Liver (tissue), 9 donors: ENCODE measurements around the gene GALNTL6. TPM values are rescaled to one million over a fixed set of nuclear protein-coding genes. Genes with fewer than 3 reads are reported as not detected.

Experiments
- DNase-seq: peaks from one replicate; pipeline ENCODE4 v3.0.0-alpha.2; 2017; ENCODE audit warnings: low spot score
- H3K27ac ChIP-seq, 2 donors: one replicate each; pipeline ENCODE4 v1.7.0; 2013; ENCODE audit warnings: inconsistent platforms in 2 of 2, low read length in 2 of 2, control low read depth in 1 of 2, low read depth in 1 of 2, mild to moderate bottlenecking in 1 of 2
- H3K27me3 ChIP-seq, 4 donors: one replicate each; pipeline versions ENCODE4 v1.6.1 to v1.7.0; 2013; ENCODE audit warnings: low read length in 3 of 4, inconsistent platforms in 1 of 4, mild to moderate bottlenecking in 1 of 4, moderate library complexity in 1 of 4; ENCODE audit not compliant: control insufficient read depth in 4 of 4, insufficient read depth in 4 of 4
- H3K36me3 ChIP-seq, 4 donors: one replicate each; pipeline versions ENCODE4 v1.6.1 to v1.7.0; 2013; ENCODE audit warnings: low read length in 3 of 4, mild to moderate bottlenecking in 3 of 4, low read depth in 1 of 4, moderate library complexity in 1 of 4; ENCODE audit not compliant: control insufficient read depth in 4 of 4, insufficient read depth in 3 of 4
- H3K4me1 ChIP-seq, 4 donors: one replicate each; pipeline versions ENCODE4 v1.6.1 to v1.7.0; 2013; ENCODE audit warnings: low read length in 3 of 4, mild to moderate bottlenecking in 3 of 4, moderate library complexity in 1 of 4; ENCODE audit not compliant: control insufficient read depth in 4 of 4, insufficient read depth in 4 of 4
- H3K4me3 ChIP-seq, 3 donors: one replicate each; pipeline versions ENCODE4 v1.6.1 to v1.7.0; 2013; ENCODE audit warnings: low read length in 3 of 3, control low read depth in 1 of 3, low read depth in 1 of 3, mild to moderate bottlenecking in 1 of 3
- H3K9ac ChIP-seq, 2 donors: one replicate each; pipeline ENCODE4 v1.7.0; 2013; ENCODE audit warnings: low read length in 2 of 2, mild to moderate bottlenecking in 2 of 2, moderate library complexity in 2 of 2, control low read depth in 1 of 2, low read depth in 1 of 2
- H3K9me3 ChIP-seq, 4 donors: one replicate each; pipeline versions ENCODE4 v1.6.1 to v1.7.0; 2013; ENCODE audit warnings: low read length in 3 of 4; ENCODE audit not compliant: control insufficient read depth in 4 of 4
- EGR1 ChIP-seq, 2 donors: IDR thresholded peaks; 2 replicates each; pipeline ENCODE4 v1.6.1; 2016 to 2018; ENCODE audit warnings: antibody characterized with exemption in 2 of 2, low read depth in 2 of 2
- FOXA1 ChIP-seq: IDR thresholded peaks from 2 replicates; pipeline ENCODE4 v1.6.1; 2016; ENCODE audit warnings: antibody characterized with exemption
- FOXA2 ChIP-seq: IDR thresholded peaks from 2 replicates; pipeline ENCODE4 v1.6.1; 2016; ENCODE audit warnings: antibody characterized with exemption
- GABPA ChIP-seq, 2 donors: IDR thresholded peaks in 1 of 2; conservative IDR thresholded peaks in 1 of 2; 2 replicates each; pipeline ENCODE4 v1.6.1; 2016; ENCODE audit warnings: antibody characterized with exemption in 2 of 2, mild to moderate bottlenecking in 1 of 2, moderate library complexity in 1 of 2
- HNF4A ChIP-seq, 2 donors: conservative IDR thresholded peaks; 2 replicates each; pipeline ENCODE4 v1.6.1; 2016; ENCODE audit warnings: antibody characterized with exemption in 2 of 2, mild to moderate bottlenecking in 2 of 2
- HNF4G ChIP-seq: IDR thresholded peaks from 2 replicates; pipeline ENCODE4 v1.6.1; 2016; ENCODE audit warnings: antibody characterized with exemption
- JUND ChIP-seq, 2 donors: IDR thresholded peaks; 2 replicates each; pipeline ENCODE4 v1.6.1; 2016; ENCODE audit warnings: antibody characterized with exemption in 2 of 2
- NR2F2 ChIP-seq: IDR thresholded peaks from 2 replicates; pipeline ENCODE4 v1.6.1; 2016; ENCODE audit warnings: antibody characterized with exemption
- RAD21 ChIP-seq, 2 donors: IDR thresholded peaks; 2 replicates each; pipeline ENCODE4 v1.6.1; 2016; ENCODE audit warnings: antibody characterized with exemption in 2 of 2, mild to moderate bottlenecking in 2 of 2
- RXRA ChIP-seq, 2 donors: IDR thresholded peaks; 2 replicates each; pipeline ENCODE4 v1.6.1; 2017 to 2018; ENCODE audit warnings: antibody characterized with exemption in 2 of 2, mild to moderate bottlenecking in 1 of 2
- SP1 ChIP-seq: IDR thresholded peaks from 2 replicates; pipeline ENCODE4 v1.6.1; 2018; ENCODE audit warnings: antibody characterized with exemption, mild to moderate bottlenecking
- TAF1 ChIP-seq: conservative IDR thresholded peaks from 2 replicates; pipeline ENCODE4 v1.6.1; 2016; ENCODE audit warnings: antibody characterized with exemption, mild to moderate bottlenecking
- YY1 ChIP-seq: IDR thresholded peaks from 2 replicates; pipeline ENCODE4 v1.6.1; 2016; ENCODE audit warnings: antibody characterized with exemption, mild to moderate bottlenecking
- WGBS: extraction: QIAGEN DNeasy Blood & Tissue Kit; methylation state at CpG from one replicate; pipeline ENCODE4 v1.1.7; 2013; 5-methylcytosine and 5-hydroxymethylcytosine counted together
- polyA plus RNA-seq, 2 donors: library from polyadenylated mRNA; stranded (reverse) in 1 of 2; unstranded in 1 of 2; fragments of 200-250 nt in 1 of 2; fragments of >200 nt in 1 of 2; fragmentation: Nextera tagmentation in 1 of 2; extraction: Ambion mirVana in 1 of 2; gene quantifications; one replicate each; pipeline versions ENCODE4 v1.2.1 to v1.2.3, GENCODE V29; 2013 to 2015
- total RNA-seq, 2 donors: library from RNA; depleted of rRNA; stranded (reverse); fragments of >200 nt; gene quantifications; one replicate each; pipeline ENCODE4 v1.2.3, GENCODE V29; 2014
- TF ChIP-seq, protein P1 (sequence below): IDR thresholded peaks from 2 replicates; pipeline ENCODE4 v1.6.1; 2016; ENCODE audit warnings: antibody characterized with exemption
- TF ChIP-seq, protein P2 (sequence below): IDR thresholded peaks from 2 replicates; pipeline ENCODE4 v1.6.1; 2016; ENCODE audit warnings: antibody characterized with exemption, mild to moderate bottlenecking
- TF ChIP-seq, protein P3 (sequence below): IDR thresholded peaks from 2 replicates; pipeline ENCODE4 v1.6.1; 2016; ENCODE audit warnings: antibody characterized with exemption
- TF ChIP-seq, protein P4 (sequence below): fragments of 150-350 bp; IDR thresholded peaks from 2 replicates; pipeline ENCODE4 v1.5.1; 2017; ENCODE audit warnings: improper control_type of control experiment, low read depth, low read length; ENCODE audit not compliant: missing input control
- TF ChIP-seq, protein P5 (sequence below): IDR thresholded peaks from 2 replicates; pipeline ENCODE4 v1.6.1; 2016; ENCODE audit warnings: antibody characterized with exemption
- donor health status: healthy.
- donor health status: healthy.
- donor health status: healthy.
- donor health status: healthy.
- donor health status: healthy.

GALNTL6 gene
- total and polyA plus RNA-seq, 4 donors, result 0.06 to 0.08 TPM; not detected in 2

DNA sequence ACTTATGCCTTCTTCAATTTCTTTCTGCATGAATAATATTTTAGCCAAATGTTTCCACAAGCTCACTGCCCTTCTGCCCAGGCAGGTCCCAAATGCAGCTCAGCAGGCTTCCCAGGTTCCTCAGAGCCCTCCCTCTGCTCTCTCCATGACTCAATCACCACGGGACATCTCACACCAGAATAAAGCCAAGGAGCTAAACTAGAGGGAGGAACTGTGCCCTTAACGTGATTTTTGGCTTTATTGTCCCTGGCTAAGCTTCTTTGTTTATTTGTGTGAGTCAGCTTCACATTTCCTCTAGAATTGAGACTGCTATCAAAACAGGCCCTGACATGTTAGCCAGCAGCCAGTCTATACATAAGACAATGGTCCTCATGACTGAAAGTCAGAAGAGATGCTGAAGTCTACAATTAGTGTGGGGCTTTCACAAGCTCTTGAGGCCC is 1169.0 kb downstream of the GALNTL6 start:
- TF ChIP-seq JUND (IDR thresholded peaks at IDR 0.05) (peak in 1 of 2 donors; percentile 12), FOXA1 (no peak), FOXA2 (peak; percentile 30), HNF4A (conservative IDR thresholded peaks at IDR 0.05) (peak in 1 of 2 donors; percentile 20), YY1 (peak; percentile 39), EGR1 (IDR thresholded peaks at IDR 0.05; ENCODE audit: low read depth in 2 of 2) (no peak), RXRA (IDR thresholded peaks at IDR 0.05) (peak in 1 of 2 donors; percentile 11)
- TF ChIP-seq, protein P1, sequence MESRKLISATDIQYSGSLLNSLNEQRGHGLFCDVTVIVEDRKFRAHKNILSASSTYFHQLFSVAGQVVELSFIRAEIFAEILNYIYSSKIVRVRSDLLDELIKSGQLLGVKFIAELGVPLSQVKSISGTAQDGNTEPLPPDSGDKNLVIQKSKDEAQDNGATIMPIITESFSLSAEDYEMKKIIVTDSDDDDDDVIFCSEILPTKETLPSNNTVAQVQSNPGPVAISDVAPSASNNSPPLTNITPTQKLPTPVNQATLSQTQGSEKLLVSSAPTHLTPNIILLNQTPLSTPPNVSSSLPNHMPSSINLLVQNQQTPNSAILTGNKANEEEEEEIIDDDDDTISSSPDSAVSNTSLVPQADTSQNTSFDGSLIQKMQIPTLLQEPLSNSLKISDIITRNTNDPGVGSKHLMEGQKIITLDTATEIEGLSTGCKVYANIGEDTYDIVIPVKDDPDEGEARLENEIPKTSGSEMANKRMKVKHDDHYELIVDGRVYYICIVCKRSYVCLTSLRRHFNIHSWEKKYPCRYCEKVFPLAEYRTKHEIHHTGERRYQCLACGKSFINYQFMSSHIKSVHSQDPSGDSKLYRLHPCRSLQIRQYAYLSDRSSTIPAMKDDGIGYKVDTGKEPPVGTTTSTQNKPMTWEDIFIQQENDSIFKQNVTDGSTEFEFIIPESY, result no peak
- H3K27me3 ChIP-seq, result no peaks in the 10 kb centered on the region
- 28% methylated on average over 2 of the region's 2 CpGs for WGBS

DNA sequence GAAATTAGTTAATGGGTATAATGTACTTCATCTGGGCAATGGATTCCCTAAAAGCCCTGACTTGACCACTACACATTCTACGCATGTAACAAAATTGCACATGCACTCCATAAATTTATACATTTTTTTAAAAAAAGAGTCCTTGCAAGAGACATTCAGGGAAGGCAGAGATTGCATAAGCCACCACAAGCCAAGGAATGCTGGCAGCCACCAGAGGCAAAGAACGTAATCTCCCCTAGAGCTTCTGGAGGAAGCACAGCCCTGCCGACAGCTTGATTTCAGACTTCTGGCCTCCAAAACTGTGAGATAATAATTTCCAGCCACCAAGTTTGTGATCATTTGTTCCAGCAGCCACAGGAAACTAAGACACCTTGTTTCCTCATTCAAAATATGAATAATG is 1169.8 kb downstream of the GALNTL6 start:
- H3K4me3 ChIP-seq, result no peak overlapping the region
- H3K9ac ChIP-seq, result no peak overlapping the region
- TF ChIP-seq FOXA2, result no peak
- TF ChIP-seq HNF4G, result no peak
- TF ChIP-seq, protein P2, sequence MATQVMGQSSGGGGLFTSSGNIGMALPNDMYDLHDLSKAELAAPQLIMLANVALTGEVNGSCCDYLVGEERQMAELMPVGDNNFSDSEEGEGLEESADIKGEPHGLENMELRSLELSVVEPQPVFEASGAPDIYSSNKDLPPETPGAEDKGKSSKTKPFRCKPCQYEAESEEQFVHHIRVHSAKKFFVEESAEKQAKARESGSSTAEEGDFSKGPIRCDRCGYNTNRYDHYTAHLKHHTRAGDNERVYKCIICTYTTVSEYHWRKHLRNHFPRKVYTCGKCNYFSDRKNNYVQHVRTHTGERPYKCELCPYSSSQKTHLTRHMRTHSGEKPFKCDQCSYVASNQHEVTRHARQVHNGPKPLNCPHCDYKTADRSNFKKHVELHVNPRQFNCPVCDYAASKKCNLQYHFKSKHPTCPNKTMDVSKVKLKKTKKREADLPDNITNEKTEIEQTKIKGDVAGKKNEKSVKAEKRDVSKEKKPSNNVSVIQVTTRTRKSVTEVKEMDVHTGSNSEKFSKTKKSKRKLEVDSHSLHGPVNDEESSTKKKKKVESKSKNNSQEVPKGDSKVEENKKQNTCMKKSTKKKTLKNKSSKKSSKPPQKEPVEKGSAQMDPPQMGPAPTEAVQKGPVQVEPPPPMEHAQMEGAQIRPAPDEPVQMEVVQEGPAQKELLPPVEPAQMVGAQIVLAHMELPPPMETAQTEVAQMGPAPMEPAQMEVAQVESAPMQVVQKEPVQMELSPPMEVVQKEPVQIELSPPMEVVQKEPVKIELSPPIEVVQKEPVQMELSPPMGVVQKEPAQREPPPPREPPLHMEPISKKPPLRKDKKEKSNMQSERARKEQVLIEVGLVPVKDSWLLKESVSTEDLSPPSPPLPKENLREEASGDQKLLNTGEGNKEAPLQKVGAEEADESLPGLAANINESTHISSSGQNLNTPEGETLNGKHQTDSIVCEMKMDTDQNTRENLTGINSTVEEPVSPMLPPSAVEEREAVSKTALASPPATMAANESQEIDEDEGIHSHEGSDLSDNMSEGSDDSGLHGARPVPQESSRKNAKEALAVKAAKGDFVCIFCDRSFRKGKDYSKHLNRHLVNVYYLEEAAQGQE, result no peak
- TF ChIP-seq, protein P1, result no peak
- TF ChIP-seq GABPA (IDR thresholded peaks at IDR 0.05 in 1 of 2, conservative IDR thresholded peaks at IDR 0.05 in 1 of 2), result no peak
- TF ChIP-seq TAF1, result no peak
- TF ChIP-seq, protein P3, sequence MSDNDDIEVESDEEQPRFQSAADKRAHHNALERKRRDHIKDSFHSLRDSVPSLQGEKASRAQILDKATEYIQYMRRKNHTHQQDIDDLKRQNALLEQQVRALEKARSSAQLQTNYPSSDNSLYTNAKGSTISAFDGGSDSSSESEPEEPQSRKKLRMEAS, result no peak
- TF ChIP-seq, protein P4, sequence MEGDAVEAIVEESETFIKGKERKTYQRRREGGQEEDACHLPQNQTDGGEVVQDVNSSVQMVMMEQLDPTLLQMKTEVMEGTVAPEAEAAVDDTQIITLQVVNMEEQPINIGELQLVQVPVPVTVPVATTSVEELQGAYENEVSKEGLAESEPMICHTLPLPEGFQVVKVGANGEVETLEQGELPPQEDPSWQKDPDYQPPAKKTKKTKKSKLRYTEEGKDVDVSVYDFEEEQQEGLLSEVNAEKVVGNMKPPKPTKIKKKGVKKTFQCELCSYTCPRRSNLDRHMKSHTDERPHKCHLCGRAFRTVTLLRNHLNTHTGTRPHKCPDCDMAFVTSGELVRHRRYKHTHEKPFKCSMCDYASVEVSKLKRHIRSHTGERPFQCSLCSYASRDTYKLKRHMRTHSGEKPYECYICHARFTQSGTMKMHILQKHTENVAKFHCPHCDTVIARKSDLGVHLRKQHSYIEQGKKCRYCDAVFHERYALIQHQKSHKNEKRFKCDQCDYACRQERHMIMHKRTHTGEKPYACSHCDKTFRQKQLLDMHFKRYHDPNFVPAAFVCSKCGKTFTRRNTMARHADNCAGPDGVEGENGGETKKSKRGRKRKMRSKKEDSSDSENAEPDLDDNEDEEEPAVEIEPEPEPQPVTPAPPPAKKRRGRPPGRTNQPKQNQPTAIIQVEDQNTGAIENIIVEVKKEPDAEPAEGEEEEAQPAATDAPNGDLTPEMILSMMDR, result no peak
- TF ChIP-seq RAD21 (IDR thresholded peaks at IDR 0.05), result no peak
- no peak for TF ChIP-seq HNF4A (conservative IDR thresholded peaks at IDR 0.05)
- TF ChIP-seq FOXA1, result no peak
- no peak for TF ChIP-seq JUND (IDR thresholded peaks at IDR 0.05)
- TF ChIP-seq RXRA (IDR thresholded peaks at IDR 0.05), result no peak
- TF ChIP-seq, protein P5, sequence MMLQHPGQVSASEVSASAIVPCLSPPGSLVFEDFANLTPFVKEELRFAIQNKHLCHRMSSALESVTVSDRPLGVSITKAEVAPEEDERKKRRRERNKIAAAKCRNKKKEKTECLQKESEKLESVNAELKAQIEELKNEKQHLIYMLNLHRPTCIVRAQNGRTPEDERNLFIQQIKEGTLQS, result no peak
- TF ChIP-seq EGR1 (IDR thresholded peaks at IDR 0.05; ENCODE audit: low read depth in 2 of 2), result no peak
- TF ChIP-seq YY1, result no peak
- no peak for TF ChIP-seq SP1
- TF ChIP-seq NR2F2, result no peak
- peaks cover 0 to 14% (median 9%) of the 10 kb centered on the region in 4 donors for H3K4me1 ChIP-seq
- no peaks in the 10 kb centered on the region for H3K27me3 ChIP-seq
- H3K9me3 ChIP-seq, result no peaks in the 10 kb centered on the region
- H3K36me3 ChIP-seq, result no peaks in the 10 kb centered on the region
- no peak for DNase-seq
- WGBS, result 95% methylated on average over 3 of the region's 3 CpGs
- no peak overlapping the region for H3K27ac ChIP-seq

More for the DNA sequence above, 1169.0 kb downstream of the GALNTL6 start:
- Histone ChIP-seq H3K9ac (no peak overlapping the region), H3K27ac (no peak overlapping the region), H3K4me3 (no peak overlapping the region), H3K9me3 (no peaks in the 10 kb centered on the region), H3K4me1 (peaks cover 0 to 16% (median 9%) of the 10 kb centered on the region in 4 donors), H3K36me3 (no peaks in the 10 kb centered on the region)
- DNase-seq, result no peak
